KG1 (cell line): Measurements from ENCODE around the gene BCL2.
"Not testable (repeated sequence)": the region's sequence is repeated elsewhere in the genome, so short reads cannot be mapped to it uniquely, and the experiment has no call there.

Experiments used
- DNase-seq: peaks from one replicate; lab custom pipeline; 2025; lab: John Stamatoyannopoulos, UW

Gene BCL2

GRCh38 chr18:63319383-63320122 is at the start of gene BCL2:
Gene BCL2 (minus strand): TSS chr18:63319769.
- peak; percentile 52 for DNase-seq

- DNase-seq, result no peak
Observed at GRCh38 chr18:63368611-63369010, 49.0 kb upstream of the BCL2 start.

- DNase-seq, result peak; percentile 69
Observed at GRCh38 chr18:63367053-63367953, 47.7 kb upstream of the BCL2 start, which contains the start of gene KDSR. Gene KDSR (minus strand): TSS chr18:63367206. CDS start chr18:63367118, 88 bp downstream.

- peak; percentile 51 for DNase-seq
Observed at GRCh38 chr18:63366213-63367052, 46.9 kb upstream of the BCL2 start.

- DNase-seq, result no peak
Observed at GRCh38 chr18:63365876-63366212, 46.3 kb upstream of the BCL2 start.

GRCh38 chr18:63363951-63364350 is 44.4 kb upstream of the BCL2 start:
- no peak for DNase-seq

- DNase-seq, result not testable (repeated sequence)
Observed at GRCh38 chr18:63363420-63363819, 43.9 kb upstream of the BCL2 start.

GRCh38 chr18:63356272-63356896 is 36.8 kb upstream of the BCL2 start:
- DNase-seq, result no peak

- no peak for DNase-seq
Observed at GRCh38 chr18:63350230-63350629, 30.7 kb upstream of the BCL2 start.

- DNase-seq, result no peak
Observed at GRCh38 chr18:63348508-63349136, 29.1 kb upstream of the BCL2 start.

- no peak for DNase-seq
Observed at GRCh38 chr18:63346480-63347183, 27.1 kb upstream of the BCL2 start.

GRCh38 chr18:63346031-63346430 is 26.5 kb upstream of the BCL2 start:
- no peak for DNase-seq

- DNase-seq, result no peak
Observed at GRCh38 chr18:63344918-63345317, 25.3 kb upstream of the BCL2 start.

GRCh38 chr18:63344263-63344662 is 24.7 kb upstream of the BCL2 start:
- no peak for DNase-seq

- DNase-seq, result no peak
Observed at GRCh38 chr18:63342206-63342605, 22.6 kb upstream of the BCL2 start.

GRCh38 chr18:63339920-63340484 is 20.4 kb upstream of the BCL2 start:
- DNase-seq, result peak; percentile 51

GRCh38 chr18:63336366-63337099 is 17.0 kb upstream of the BCL2 start:
- DNase-seq, result no peak

- no peak for DNase-seq
Observed at GRCh38 chr18:63331105-63331504, 11.5 kb upstream of the BCL2 start.

GRCh38 chr18:63329431-63330145 is 10.0 kb upstream of the BCL2 start:
- DNase-seq, result no peak
